SK-N-SH (cell line): ENCODE measurements around the gene MLXIP.

Source experiments
- SMC3 ChIP-seq: IDR thresholded peaks from 2 replicates; pipeline ENCODE4 v1.6.1; 2012; ENCODE audit warnings: low read depth, low read length, improper control_type of control experiment
- TF ChIP-seq, protein P1 (sequence below): fragments of 150-350 bp; IDR thresholded peaks from 2 replicates; pipeline ENCODE4 v1.6.1; 2016; ENCODE audit warnings: mild to moderate bottlenecking, low read depth, low read length
- TF ChIP-seq, protein P2 (sequence below): fragments of 200-600 bp; sonication (generic); IDR thresholded peaks from 2 replicates; pipeline ENCODE4 v1.6.1; 2017; ENCODE audit warnings: antibody characterized with exemption, mild to moderate bottlenecking, moderate library complexity

DNA sequence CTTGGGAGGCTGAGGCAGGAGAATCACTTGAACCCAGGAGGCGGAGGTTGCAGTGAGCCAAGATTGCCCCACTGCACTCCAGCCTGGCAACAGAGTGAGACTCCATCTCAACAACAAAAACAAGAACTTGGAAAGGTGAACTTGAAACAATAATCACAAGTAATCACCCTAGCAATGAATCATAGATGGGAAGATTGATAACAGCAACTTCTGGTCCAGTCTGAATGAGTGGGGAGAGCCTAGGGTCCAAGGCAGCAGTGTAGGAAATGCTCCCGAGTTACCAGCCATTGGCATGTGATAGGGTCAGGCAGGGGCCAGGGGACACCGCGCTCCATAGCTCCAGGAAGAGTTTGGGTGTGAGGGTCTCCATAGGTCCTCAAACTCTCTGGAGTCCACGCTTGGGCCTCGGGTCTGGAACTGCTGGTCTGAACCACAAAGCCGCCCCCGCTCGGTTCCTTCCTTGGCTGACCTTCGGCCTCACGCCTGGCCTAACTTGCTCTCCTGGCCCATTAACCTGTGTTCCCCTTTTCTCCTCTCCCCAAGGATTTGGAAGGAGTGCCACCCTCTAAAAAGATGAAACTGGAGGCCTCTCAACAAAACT is 19.9 kb upstream of the MLXIP start:
- TF ChIP-seq, protein P1, sequence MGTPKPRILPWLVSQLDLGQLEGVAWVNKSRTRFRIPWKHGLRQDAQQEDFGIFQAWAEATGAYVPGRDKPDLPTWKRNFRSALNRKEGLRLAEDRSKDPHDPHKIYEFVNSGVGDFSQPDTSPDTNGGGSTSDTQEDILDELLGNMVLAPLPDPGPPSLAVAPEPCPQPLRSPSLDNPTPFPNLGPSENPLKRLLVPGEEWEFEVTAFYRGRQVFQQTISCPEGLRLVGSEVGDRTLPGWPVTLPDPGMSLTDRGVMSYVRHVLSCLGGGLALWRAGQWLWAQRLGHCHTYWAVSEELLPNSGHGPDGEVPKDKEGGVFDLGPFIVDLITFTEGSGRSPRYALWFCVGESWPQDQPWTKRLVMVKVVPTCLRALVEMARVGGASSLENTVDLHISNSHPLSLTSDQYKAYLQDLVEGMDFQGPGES, result no peak
- no peak for TF ChIP-seq SMC3
- TF ChIP-seq, protein P2, sequence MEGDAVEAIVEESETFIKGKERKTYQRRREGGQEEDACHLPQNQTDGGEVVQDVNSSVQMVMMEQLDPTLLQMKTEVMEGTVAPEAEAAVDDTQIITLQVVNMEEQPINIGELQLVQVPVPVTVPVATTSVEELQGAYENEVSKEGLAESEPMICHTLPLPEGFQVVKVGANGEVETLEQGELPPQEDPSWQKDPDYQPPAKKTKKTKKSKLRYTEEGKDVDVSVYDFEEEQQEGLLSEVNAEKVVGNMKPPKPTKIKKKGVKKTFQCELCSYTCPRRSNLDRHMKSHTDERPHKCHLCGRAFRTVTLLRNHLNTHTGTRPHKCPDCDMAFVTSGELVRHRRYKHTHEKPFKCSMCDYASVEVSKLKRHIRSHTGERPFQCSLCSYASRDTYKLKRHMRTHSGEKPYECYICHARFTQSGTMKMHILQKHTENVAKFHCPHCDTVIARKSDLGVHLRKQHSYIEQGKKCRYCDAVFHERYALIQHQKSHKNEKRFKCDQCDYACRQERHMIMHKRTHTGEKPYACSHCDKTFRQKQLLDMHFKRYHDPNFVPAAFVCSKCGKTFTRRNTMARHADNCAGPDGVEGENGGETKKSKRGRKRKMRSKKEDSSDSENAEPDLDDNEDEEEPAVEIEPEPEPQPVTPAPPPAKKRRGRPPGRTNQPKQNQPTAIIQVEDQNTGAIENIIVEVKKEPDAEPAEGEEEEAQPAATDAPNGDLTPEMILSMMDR, result no peak
